AG10803 (cell line): ENCODE results near the gene DVL3.
A peak's percentile ranks its signal among the peaks of the same experiment; 100 is the strongest.

Experiments
- DNase-seq: peaks from one replicate; pipeline ENCODE4 v3.0.0; 2010; ENCODE audit warnings: low read depth
- H3K4me3 ChIP-seq: 2 replicates; pipeline ENCODE4 v1.5.1; 2011; ENCODE audit warnings: mild to moderate bottlenecking, low read length, control low read depth
- CTCF ChIP-seq: conservative IDR thresholded peaks from 2 replicates; pipeline ENCODE4 v1.5.1; 2011; ENCODE audit warnings: mild to moderate bottlenecking, low read length, control low read depth, inconsistent platforms

Gene DVL3

GRCh38 chr3:184176377-184177330 lies 21.5 kb downstream of the DVL3 start:
- TF ChIP-seq CTCF, result no peak
- peak; percentile 91 for DNase-seq
- peak overlapping the region; percentile 97 for H3K4me3 ChIP-seq

GRCh38 chr3:184177331-184177731 lies 22.2 kb downstream of the DVL3 start:
- DNase-seq, result peak; percentile 45
- TF ChIP-seq CTCF, result no peak

GRCh38 chr3:184177767-184178306 lies 22.7 kb downstream of the DVL3 start:
- no peak for DNase-seq
- TF ChIP-seq CTCF, result no peak
- peak overlapping the region; percentile 97; the same call in 1 of the 2 replicates for H3K4me3 ChIP-seq

More at GRCh38 chr3:184177331-184177731, 22.2 kb downstream of the DVL3 start:
- peak overlapping the region; percentile 97 for H3K4me3 ChIP-seq

GRCh38 chr3:184178521-184179138 lies 23.5 kb downstream of the DVL3 start:
- no peak for TF ChIP-seq CTCF
- no peak overlapping the region for H3K4me3 ChIP-seq

GRCh38 chr3:184180165-184180564 lies 25.0 kb downstream of the DVL3 start:
- no peak overlapping the region for H3K4me3 ChIP-seq
- no peak for TF ChIP-seq CTCF
- DNase-seq, result peak; percentile 22

More at GRCh38 chr3:184178521-184179138, 23.5 kb downstream of the DVL3 start:
- peak; percentile 26 for DNase-seq

- no peak for TF ChIP-seq CTCF
Measured at GRCh38 chr3:184181596-184181995, 26.4 kb downstream of the DVL3 start.

More at GRCh38 chr3:184181596-184181995, 26.4 kb downstream of the DVL3 start:
- no peak for DNase-seq
- no peak overlapping the region for H3K4me3 ChIP-seq
